WTC11 (cell line): ENCODE results near the gene COL12A1.

Source experiments
- NFYB ChIP-seq: sonication (generic); formaldehyde crosslinking; conservative IDR thresholded peaks from 2 replicates; pipeline ENCODE4 v1.8.0; 2022; ENCODE audit warnings: low read depth, missing genetic modification reagents
- TF ChIP-seq, protein P1 (sequence below): fragments of 200-600 bp; IDR thresholded peaks from 2 replicates; pipeline ENCODE4 v1.8.0; 2022; ENCODE audit warnings: antibody characterized with exemption

DNA sequence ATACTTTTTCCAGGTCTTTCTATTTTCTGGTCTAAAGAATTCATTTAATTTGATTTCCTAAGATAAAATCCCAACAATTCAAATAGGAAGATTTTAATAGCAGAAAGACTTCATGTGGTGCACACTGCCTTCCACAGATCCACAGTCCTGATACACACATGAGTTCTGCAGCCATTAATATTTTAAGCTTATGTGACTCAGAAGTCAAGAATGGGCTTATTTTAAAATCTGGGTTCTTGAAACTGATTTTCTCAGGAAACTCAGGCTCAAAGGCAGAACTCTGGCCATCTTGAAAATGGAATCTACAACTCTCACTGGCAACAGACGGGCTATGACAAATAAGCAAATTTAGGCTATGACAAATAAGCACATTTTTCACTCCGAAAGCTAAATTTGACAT is 88.2 kb downstream of the COL12A1 start:
- TF ChIP-seq NFYB: no peak
- TF ChIP-seq, protein P1, sequence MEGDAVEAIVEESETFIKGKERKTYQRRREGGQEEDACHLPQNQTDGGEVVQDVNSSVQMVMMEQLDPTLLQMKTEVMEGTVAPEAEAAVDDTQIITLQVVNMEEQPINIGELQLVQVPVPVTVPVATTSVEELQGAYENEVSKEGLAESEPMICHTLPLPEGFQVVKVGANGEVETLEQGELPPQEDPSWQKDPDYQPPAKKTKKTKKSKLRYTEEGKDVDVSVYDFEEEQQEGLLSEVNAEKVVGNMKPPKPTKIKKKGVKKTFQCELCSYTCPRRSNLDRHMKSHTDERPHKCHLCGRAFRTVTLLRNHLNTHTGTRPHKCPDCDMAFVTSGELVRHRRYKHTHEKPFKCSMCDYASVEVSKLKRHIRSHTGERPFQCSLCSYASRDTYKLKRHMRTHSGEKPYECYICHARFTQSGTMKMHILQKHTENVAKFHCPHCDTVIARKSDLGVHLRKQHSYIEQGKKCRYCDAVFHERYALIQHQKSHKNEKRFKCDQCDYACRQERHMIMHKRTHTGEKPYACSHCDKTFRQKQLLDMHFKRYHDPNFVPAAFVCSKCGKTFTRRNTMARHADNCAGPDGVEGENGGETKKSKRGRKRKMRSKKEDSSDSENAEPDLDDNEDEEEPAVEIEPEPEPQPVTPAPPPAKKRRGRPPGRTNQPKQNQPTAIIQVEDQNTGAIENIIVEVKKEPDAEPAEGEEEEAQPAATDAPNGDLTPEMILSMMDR: no peak
